HepG2 (cell line): ENCODE measurements around the gene ZCCHC3. TPM values are rescaled to one million over a fixed set of nuclear protein-coding genes. Genes with fewer than 3 reads are reported as not detected.

Experiments used
- KDM3A ChIP-seq: IDR thresholded peaks from 2 replicates; pipeline ENCODE4 v1.6.1; 2018; ENCODE audit warnings: low read depth, missing compliant biosample characterization
- KDM6A ChIP-seq: IDR thresholded peaks from 2 replicates; pipeline ENCODE4 v1.6.1; 2016; ENCODE audit warnings: low read depth
- SMARCC2 ChIP-seq: fragments of 450-650 bp; IDR thresholded peaks from 2 replicates; pipeline ENCODE4 v1.6.1; 2017; ENCODE audit warnings: antibody characterized with exemption, mild to moderate bottlenecking
- SRSF4 ChIP-seq: fragments of 200-400 bp; formaldehyde crosslinking; IDR thresholded peaks from one replicate; pipeline ENCODE4 v1.6.1; 2018; ENCODE audit warnings: mild to moderate bottlenecking, low read depth, low read length, moderate library complexity; ENCODE audit not compliant: poor library complexity, severe bottlenecking
- TAF15 ChIP-seq: fragments of 200-400 bp; formaldehyde crosslinking; IDR thresholded peaks from one replicate; pipeline ENCODE4 v1.6.1; 2018; ENCODE audit warnings: mild to moderate bottlenecking, low read depth, low read length; ENCODE audit not compliant: poor library complexity, severe bottlenecking
- TSC22D2 ChIP-seq: sonication (generic); formaldehyde crosslinking; IDR thresholded peaks from 2 replicates; pipeline ENCODE4 v1.5.1; 2020; ENCODE audit warnings: missing genetic modification reagents, mild to moderate bottlenecking, borderline replicate concordance
- ZBTB4 ChIP-seq: sonication (generic); formaldehyde crosslinking; IDR thresholded peaks from 2 replicates; pipeline ENCODE4 v1.4.0; 2020; ENCODE audit warnings: missing genetic modification reagents, mild to moderate bottlenecking, borderline replicate concordance
- ZIK1 ChIP-seq: sonication (generic); formaldehyde crosslinking; IDR thresholded peaks from 2 replicates; pipeline ENCODE4 v1.5.0; 2020; ENCODE audit warnings: mild to moderate bottlenecking, low read depth, missing genetic modification reagents, borderline replicate concordance
- ZNF251 ChIP-seq: sonication (generic); formaldehyde crosslinking; IDR thresholded peaks from 2 replicates; pipeline ENCODE4 v1.9.0; 2021; ENCODE audit warnings: mild to moderate bottlenecking, missing genetic modification reagents
- ZNF280B ChIP-seq: sonication (generic); formaldehyde crosslinking; IDR thresholded peaks from 2 replicates; pipeline ENCODE4 v1.5.0; 2020; ENCODE audit warnings: missing genetic modification reagents, mild to moderate bottlenecking, borderline replicate concordance
- ZNF484 ChIP-seq: sonication (generic); formaldehyde crosslinking; IDR thresholded peaks from 2 replicates; pipeline ENCODE4 v1.5.1; 2020; ENCODE audit warnings: mild to moderate bottlenecking, low read depth, missing genetic modification reagents, borderline replicate concordance
- ZNF775 ChIP-seq: sonication (generic); formaldehyde crosslinking; IDR thresholded peaks from 2 replicates; pipeline ENCODE4 v1.4.0; 2020; ENCODE audit warnings: missing genetic modification reagents, mild to moderate bottlenecking, moderate library complexity, borderline replicate concordance
- ZNF816 ChIP-seq: sonication (generic); formaldehyde crosslinking; IDR thresholded peaks from 2 replicates; pipeline ENCODE4 v1.8.0; 2022; ENCODE audit warnings: missing genetic modification reagents, mild to moderate bottlenecking, borderline replicate concordance
- ZSCAN20 ChIP-seq: sonication (generic); formaldehyde crosslinking; IDR thresholded peaks from 2 replicates; pipeline ENCODE4 v1.4.0; 2020; ENCODE audit warnings: missing genetic modification reagents, mild to moderate bottlenecking, borderline replicate concordance
- polyA plus RNA-seq, 8 experiments: library from polyadenylated mRNA; depleted of rRNA in 3 of 8; stranded (reverse) in 7 of 8; unstranded in 1 of 8; fragments of >200 nt; fragmentation: Illumina TruSeq in 4 of 8; extraction: Trizol in 4 of 8; gene quantifications; 2 replicates each; pipeline versions ENCODE4 v1.2.1 to v1.2.3, GENCODE V29; 2011 to 2016; ENCODE audit warnings: low read depth in 4 of 8, missing spikeins in 1 of 8, mixed read lengths in 1 of 8; ENCODE audit not compliant: insufficient read depth in 1 of 8
- total RNA-seq, 5 experiments: library from RNA; depleted of rRNA; stranded (reverse); fragments of >200 nt; fragmentation: Illumina TruSeq; extraction: Trizol; gene quantifications; 2 replicates each; pipeline ENCODE4 v1.2.3, GENCODE V29; 2016; ENCODE audit warnings: low read depth in 1 of 5
- TF ChIP-seq, protein P1 (sequence below), 2 experiments: sonication (generic) in 1 of 2; formaldehyde crosslinking in 1 of 2; IDR thresholded peaks; 2 replicates each; pipeline versions ENCODE4 v1.6.1 to v1.9.0; 2014 to 2022; ENCODE audit warnings: antibody characterized with exemption in 1 of 2, borderline replicate concordance in 1 of 2, inconsistent platforms in 1 of 2, low read depth in 1 of 2, missing genetic modification reagents in 1 of 2
- TF ChIP-seq, protein P2 (sequence below): sonication (generic); formaldehyde crosslinking; IDR thresholded peaks from 2 replicates; pipeline ENCODE4 v1.5.1; 2020; ENCODE audit warnings: missing genetic modification reagents, mild to moderate bottlenecking, borderline replicate concordance

The ZCCHC3 gene
- total and polyA plus RNA-seq, 2 of the 13 experiments (the other 11 are each of a cell fraction or from before 2014, with no cell fraction given), result 46.6 to 63.0 TPM

GRCh38 chr20:326645-327185 is 29.3 kb downstream of the ZCCHC3 start (continued):
- TF ChIP-seq, protein P1, sequence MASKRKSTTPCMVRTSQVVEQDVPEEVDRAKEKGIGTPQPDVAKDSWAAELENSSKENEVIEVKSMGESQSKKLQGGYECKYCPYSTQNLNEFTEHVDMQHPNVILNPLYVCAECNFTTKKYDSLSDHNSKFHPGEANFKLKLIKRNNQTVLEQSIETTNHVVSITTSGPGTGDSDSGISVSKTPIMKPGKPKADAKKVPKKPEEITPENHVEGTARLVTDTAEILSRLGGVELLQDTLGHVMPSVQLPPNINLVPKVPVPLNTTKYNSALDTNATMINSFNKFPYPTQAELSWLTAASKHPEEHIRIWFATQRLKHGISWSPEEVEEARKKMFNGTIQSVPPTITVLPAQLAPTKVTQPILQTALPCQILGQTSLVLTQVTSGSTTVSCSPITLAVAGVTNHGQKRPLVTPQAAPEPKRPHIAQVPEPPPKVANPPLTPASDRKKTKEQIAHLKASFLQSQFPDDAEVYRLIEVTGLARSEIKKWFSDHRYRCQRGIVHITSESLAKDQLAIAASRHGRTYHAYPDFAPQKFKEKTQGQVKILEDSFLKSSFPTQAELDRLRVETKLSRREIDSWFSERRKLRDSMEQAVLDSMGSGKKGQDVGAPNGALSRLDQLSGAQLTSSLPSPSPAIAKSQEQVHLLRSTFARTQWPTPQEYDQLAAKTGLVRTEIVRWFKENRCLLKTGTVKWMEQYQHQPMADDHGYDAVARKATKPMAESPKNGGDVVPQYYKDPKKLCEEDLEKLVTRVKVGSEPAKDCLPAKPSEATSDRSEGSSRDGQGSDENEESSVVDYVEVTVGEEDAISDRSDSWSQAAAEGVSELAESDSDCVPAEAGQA (IDR thresholded peaks at IDR 0.05; ENCODE audit: low read depth), result no peak
- TF ChIP-seq, protein P1 (CRISPR knock-in tag; IDR thresholded peaks at IDR 0.05; ENCODE audit: borderline replicate concordance), result peak; percentile 20
- TF ChIP-seq TAF15, result no peak
- no peak for TF ChIP-seq SMARCC2
- peak; percentile 34; the same call in 1 of the 2 replicates for TF ChIP-seq ZSCAN20 (CRISPR knock-in tag)
- TF ChIP-seq ZIK1 (CRISPR knock-in tag), result no peak
- no peak for TF ChIP-seq KDM6A
- peak; percentile 56; the same call in 1 of the 2 replicates for TF ChIP-seq ZNF280B (CRISPR knock-in tag)
- no peak for TF ChIP-seq SRSF4
- TF ChIP-seq, protein P2, sequence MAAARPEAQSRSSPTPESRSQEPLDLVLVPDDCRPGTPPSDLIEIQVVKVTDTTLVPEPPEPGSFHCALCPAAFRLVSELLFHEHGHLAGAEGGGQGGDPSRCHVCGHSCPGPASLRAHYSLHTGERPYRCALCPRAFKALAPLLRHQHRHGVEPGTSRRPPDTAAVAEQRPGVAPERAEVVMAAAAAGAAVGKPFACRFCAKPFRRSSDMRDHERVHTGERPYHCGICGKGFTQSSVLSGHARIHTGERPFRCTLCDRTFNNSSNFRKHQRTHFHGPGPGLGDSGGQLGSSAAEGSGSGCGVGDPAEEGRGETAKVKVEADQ, result no peak
- TF ChIP-seq ZNF775 (CRISPR knock-in tag), result no peak
- TF ChIP-seq ZNF484 (CRISPR knock-in tag), result no peak
- TF ChIP-seq KDM3A (CRISPR knock-in tag), result no peak; the same call in none of the 2 replicates
- peak; percentile 30; the same call in 1 of the 2 replicates for TF ChIP-seq TSC22D2 (CRISPR knock-in tag)
- 0 out of 2 replicates have a peak, but pooled peaks have one; percentile 10 for TF ChIP-seq ZNF816
- TF ChIP-seq ZBTB4 (CRISPR knock-in tag), result no peak
- TF ChIP-seq ZNF251, result no peak
